ENCODE results near the gene EBPL. TPM values are rescaled to one million over a fixed set of nuclear protein-coding genes. Genes with fewer than 3 reads are reported as not detected.

The EBPL gene
- total RNA-seq, 1 donor from 2014 or later, result 82.9 TPM

GRCh38 chr13:49733181-49733951 is 42.1 kb upstream of the EBPL start:
- H3K27me3 ChIP-seq, result no peaks in the 10 kb centered on the region
- H3K9me3 ChIP-seq (ENCODE audit: low read depth), result no peaks in the 10 kb centered on the region
- H3K9ac ChIP-seq, result no peak overlapping the region
- peaks cover 11% of the 10 kb centered on the region for H3K36me3 Mint-ChIP-seq
- no peaks in the 10 kb centered on the region for H3K9me3 Mint-ChIP-seq
- no peak for DNase-seq (ENCODE audit: low spot score)
- TF ChIP-seq EZH2phosphoT487 (IDR thresholded peaks at IDR 0.05) (no peak), EZH2 (IDR thresholded peaks at IDR 0.05) (no peak), CTCF (IDR thresholded peaks at IDR 0.05) (no peak)
- no peak overlapping the region for H3K4me3 Mint-ChIP-seq
- H3K27ac Mint-ChIP-seq, result peak overlapping the region; percentile 63
- H3K27ac ChIP-seq, result no peak overlapping the region
- no peaks in the 10 kb centered on the region for H3K79me2 ChIP-seq (ENCODE audit: low read depth)
- H3K4me1 Mint-ChIP-seq, result no peaks in the 10 kb centered on the region
- H3K4me2 ChIP-seq, result no peak overlapping the region
- H3K27me3 Mint-ChIP-seq (ENCODE audit: insufficient read depth, low read depth), result no peaks in the 10 kb centered on the region
- H2AFZ ChIP-seq (replicated peaks), result no peak overlapping the region
- no peak overlapping the region for H3K4me3 ChIP-seq
- H3F3A ChIP-seq (ENCODE audit: low read depth), result peaks cover 4% of the 10 kb centered on the region
- peaks cover 8% of the 10 kb centered on the region for H3K36me3 ChIP-seq
- no peaks in the 10 kb centered on the region for H3K4me1 ChIP-seq
- peaks cover 3% of the 10 kb centered on the region for H4K20me1 ChIP-seq (ENCODE audit: low read depth)

- Histone ChIP-seq H3K9ac (no peak overlapping the region), H3K4me1 (no peaks in the 10 kb centered on the region), H3K4me3 (no peak overlapping the region), H3K9me3 (ENCODE audit: low read depth) (no peaks in the 10 kb centered on the region), H3K36me3 (peaks cover 8% of the 10 kb centered on the region), H2AFZ (replicated peaks) (no peak overlapping the region), H4K20me1 (ENCODE audit: low read depth) (peaks cover 3% of the 10 kb centered on the region), H3K79me2 (ENCODE audit: low read depth) (no peaks in the 10 kb centered on the region), H3K27ac (no peak overlapping the region), H3K27me3 (no peaks in the 10 kb centered on the region), H3K4me2 (no peak overlapping the region), H3F3A (ENCODE audit: low read depth) (peaks cover 4% of the 10 kb centered on the region)
- Mint-ChIP-seq H3K27me3 (ENCODE audit: insufficient read depth, low read depth) (no peaks in the 10 kb centered on the region), H3K36me3 (peaks cover 21% of the 10 kb centered on the region), H3K4me1 (no peaks in the 10 kb centered on the region), H3K27ac (no peak overlapping the region), H3K9me3 (no peaks in the 10 kb centered on the region), H3K4me3 (no peak overlapping the region)
- no peak for TF ChIP-seq CTCF (IDR thresholded peaks at IDR 0.05)
- TF ChIP-seq EZH2 (IDR thresholded peaks at IDR 0.05), result no peak
- no peak for TF ChIP-seq EZH2phosphoT487 (IDR thresholded peaks at IDR 0.05)
- DNase-seq (ENCODE audit: low spot score), result no peak
Observed at GRCh38 chr13:49731766-49732165, 40.5 kb upstream of the EBPL start.

DNA sequence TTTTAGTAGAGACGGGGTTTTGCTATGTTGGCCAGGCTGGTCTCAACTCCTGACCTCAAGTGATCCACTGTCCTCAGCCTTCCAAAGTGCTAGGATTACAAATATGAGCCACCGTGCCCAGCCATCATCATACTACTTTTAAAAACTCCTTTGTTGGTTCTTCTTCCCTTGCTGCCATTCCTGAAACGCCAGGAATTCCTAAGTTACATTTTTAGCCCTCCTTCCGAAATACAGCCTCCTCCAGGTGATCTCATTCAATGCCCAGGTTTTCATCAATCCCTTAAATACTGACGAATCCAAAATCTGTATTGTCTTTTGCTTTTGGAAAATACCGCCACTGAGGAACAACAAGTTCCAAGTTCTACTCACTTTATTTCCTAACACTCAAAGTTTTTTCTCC is 25.3 kb upstream of the EBPL start:
- TF ChIP-seq EZH2phosphoT487 (IDR thresholded peaks at IDR 0.05), result no peak
- no peak for TF ChIP-seq CTCF (IDR thresholded peaks at IDR 0.05)
- no peak for TF ChIP-seq EZH2 (IDR thresholded peaks at IDR 0.05)
- peaks cover 19% of the 10 kb centered on the region for H3K9me3 Mint-ChIP-seq
- DNase-seq (ENCODE audit: low spot score), result no peak

More for the DNA sequence above, 25.3 kb upstream of the EBPL start:
- Mint-ChIP-seq H3K36me3 (peaks cover 34% of the 10 kb centered on the region), H3K27me3 (ENCODE audit: insufficient read depth, low read depth) (no peaks in the 10 kb centered on the region), H3K4me1 (no peaks in the 10 kb centered on the region), H3K4me3 (no peak overlapping the region), H3K27ac (no peak overlapping the region)
- Histone ChIP-seq H3K36me3 (peaks cover 24% of the 10 kb centered on the region), H3K4me3 (no peak overlapping the region), H3K27me3 (no peaks in the 10 kb centered on the region), H3K4me2 (no peak overlapping the region), H3K79me2 (ENCODE audit: low read depth) (no peaks in the 10 kb centered on the region), H3K9ac (no peak overlapping the region), H3K9me3 (ENCODE audit: low read depth) (peaks cover 8% of the 10 kb centered on the region), H3F3A (ENCODE audit: low read depth) (no peaks in the 10 kb centered on the region), H3K4me1 (no peaks in the 10 kb centered on the region), H3K27ac (no peak overlapping the region), H2AFZ (replicated peaks) (no peak overlapping the region), H4K20me1 (ENCODE audit: low read depth) (no peaks in the 10 kb centered on the region)

Data from neural progenitor cell (in vitro differentiated cells).